Measurements from ENCODE around the gene TIMM13.
A peak's percentile ranks its signal among the peaks of the same experiment; 100 is the strongest.
"Not testable (repeated sequence)": the region's sequence is repeated elsewhere in the genome, so short reads cannot be mapped to it uniquely, and the experiment has no call there.

Gene TIMM13

DNA sequence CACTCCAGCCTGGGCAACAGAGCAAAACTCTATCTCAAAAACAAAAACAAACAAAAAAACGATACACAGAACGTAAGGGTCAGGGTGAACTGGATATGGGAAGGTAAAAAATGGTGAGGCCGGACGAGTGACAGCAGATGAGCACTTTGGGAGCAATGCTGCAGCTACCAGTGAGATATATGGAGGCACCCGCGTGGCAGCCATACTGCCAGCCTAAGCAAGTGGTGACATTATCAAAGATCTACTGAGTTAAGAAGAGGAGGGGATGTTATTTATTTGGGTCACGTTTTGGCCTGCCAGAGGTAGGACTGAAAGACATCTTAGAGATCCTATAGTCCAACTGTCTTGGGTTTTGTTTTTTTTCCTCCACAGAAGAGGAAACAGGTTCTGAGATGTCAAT is 14.2 kb downstream of the TIMM13 start:
- no peak for DNase-seq

DNA sequence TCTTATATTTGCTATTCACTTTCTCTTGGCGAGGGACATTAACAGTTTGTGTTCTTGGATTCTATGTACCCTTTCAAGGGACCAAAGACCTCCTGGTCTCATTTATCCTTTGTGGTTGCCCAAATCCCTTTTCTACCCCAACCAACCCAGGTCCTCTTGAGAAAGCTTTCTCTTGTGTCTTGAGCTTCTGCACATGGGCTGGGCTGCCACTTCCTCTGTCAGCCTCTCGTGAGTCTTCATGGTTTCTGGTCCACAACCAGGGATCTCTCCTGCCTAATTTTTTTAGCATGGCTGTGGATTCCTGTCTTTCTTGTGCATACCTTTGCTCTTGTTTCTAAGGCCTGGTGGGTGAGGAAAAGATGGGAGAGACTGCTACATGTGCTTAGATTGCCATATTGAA is 14.9 kb downstream of the TIMM13 start:
- DNase-seq, result no peak

DNA sequence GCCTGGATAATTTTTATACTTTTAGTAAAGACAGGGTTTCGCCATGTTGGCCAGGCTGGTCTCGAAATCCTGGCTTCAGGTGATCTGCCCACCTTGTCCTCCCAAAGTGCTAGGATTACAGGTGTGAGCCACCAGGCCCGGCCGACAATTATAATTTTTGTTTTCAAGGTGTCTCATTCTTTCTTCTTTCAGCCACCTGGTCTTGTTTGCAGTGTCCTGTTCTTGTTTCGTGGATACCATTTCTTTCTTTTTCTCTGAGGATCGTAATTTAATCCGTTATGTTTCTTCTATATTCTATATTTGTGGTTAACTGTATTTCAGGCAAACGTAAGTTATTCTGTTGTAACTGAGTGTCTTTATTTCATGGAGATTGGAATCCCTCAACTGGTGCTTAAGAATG is 15.7 kb downstream of the TIMM13 start:
- DNase-seq, result no peak

DNA sequence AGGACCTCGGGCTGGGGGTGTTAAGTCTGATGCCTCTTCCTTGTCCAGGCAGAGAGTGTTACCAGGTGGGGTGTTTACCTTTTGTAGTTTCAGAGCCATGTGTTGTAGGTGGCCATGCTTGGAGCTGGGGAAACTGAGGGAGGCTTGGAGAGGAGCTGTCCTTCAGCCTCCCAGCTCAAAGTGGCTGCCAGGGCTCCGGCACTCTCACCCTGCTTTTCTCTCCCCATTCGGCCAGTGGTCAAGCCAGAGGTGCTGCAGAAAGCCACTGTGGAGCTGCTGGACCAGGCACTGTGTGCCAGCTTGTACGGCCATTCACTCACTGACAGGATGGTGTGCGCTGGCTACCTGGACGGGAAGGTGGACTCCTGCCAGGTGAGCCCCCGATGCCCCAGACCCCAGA is 17.4 kb downstream of the TIMM13 start:
- no peak for DNase-seq

DNA sequence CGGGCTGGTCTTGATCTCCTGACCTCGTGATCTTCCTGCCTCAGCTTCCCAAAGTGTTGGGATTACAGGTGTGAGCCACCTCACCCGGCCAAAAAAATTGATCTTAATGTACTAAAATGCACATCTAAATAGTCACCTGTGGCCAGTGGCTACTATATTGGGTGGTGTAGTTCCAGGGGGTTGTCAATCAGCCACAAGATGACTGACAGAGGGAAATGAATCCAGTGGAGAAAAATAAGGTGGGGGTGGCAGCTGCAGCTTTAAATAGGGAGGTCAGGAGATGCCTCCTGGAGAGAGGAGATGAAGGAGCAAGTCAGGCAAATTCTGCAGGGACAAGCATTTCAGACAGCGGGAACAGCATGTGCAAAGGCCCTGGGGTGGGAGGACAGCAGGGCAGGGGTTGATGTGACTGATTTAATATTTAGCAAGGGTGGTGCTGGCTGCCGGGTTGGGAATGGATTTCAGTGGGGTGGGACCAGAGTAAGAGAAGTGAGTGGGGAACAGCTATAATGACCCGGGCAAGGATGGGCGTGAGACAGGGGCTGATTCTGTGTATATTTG is 18.0 kb downstream of the TIMM13 start:
- no peak for DNase-seq

DNA sequence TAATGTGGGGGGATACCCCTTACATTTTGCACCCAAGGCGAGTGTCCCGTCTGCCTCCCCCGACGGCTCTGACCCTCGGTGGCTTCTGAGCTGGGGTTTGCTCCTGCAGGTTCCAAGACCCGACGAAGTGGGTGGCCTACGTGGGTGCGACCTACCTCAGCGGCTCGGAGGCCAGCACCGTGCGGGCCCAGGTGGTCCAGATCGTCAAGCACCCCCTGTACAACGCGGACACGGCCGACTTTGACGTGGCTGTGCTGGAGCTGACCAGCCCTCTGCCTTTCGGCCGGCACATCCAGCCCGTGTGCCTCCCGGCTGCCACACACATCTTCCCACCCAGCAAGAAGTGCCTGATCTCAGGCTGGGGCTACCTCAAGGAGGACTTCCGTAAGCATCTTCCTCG is 19.1 kb downstream of the TIMM13 start:
- no peak for DNase-seq

DNA sequence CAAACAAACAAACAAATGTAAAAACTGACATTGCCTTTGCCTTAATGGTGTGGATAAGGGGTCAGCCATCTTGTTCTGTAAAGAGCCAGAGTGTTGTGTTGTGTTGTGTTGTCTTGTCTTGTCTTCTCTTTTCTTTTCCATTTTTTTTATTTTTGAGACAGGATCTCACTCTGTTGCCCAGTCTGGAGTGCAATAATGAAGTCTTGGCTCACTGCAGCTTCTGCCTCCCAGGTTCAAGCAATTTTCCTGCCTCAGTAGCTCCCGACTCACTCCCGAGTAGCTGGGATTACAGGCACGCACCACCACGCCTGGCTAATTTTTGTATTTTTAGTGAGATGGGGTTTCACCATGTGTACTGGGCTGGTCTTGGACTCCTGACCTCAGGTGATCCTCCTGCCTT is 27.8 kb downstream of the TIMM13 start:
- DNase-seq, result no peak

DNA sequence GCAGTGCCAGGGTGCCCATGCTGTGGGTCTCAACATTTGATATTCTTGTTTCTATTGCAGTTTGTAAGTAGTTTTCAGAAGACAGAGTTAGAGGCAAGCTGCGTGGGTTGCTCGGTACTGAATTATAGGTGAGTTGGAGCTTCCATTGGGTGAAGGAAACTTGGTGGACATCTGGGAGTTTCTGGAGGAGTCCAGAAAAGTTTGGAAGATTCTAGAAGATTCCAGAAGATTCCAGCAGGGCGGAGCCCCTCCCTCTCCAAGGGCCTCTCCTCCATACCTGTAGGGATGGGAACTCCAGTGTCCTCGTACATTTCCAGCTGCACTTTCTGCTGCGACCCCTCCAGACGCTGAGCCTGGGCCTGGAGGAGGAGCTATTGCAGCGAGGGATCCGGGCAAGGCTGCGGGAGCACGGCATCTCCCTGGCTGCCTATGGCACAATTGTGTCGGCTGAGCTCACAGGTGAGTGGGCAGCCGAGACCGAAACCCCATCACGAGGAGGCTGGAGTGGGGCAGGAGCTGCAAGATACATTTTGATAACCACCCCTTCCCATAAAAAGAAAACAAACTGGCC is 28.6 kb downstream of the TIMM13 start:
- no peak for DNase-seq

DNA sequence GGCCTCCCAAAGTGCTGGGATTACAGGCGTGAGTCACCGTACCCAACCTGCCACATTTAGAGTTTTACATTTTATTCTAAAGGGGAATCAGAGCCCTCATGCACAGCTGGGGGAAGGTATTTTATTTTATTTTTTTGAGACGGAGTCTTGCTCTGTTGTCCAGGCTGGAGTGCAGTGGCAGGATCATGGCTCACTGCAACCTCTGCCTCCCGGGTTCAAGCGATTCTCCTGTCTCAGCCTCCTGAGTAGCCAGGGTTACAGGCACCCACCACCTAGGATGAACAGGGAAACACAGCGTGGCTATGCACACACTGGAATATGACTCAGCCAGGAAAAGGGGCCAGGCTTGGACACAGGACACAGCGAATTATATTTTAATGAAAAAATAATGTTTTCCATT is 30.2 kb downstream of the TIMM13 start:
- not testable (repeated sequence) for DNase-seq

DNA sequence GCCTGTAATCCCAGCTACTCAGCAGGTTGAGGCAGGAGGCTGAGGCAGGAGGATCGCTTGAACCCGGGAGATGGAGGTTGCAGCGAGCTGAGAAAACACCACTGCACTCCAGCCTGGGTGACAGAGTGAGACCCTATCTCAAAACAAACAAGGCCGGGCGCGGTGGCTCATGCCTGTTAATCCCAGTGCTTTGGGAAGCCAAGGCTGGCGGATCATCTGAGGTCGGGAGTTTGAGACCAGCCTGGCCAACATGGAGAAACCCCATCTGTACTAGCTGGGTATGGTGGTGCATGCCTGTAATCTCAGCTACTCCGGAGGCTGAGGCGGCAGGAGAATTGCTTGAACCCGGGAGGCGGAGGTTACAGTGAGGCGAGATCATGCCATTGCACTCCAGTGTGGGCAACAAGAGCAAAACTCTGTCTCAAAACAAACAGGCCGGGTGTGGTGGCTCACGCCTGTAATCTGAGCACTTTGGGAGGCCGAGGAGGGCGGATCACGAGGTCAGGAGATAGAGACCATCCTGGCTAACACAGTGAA is 32.0 kb downstream of the TIMM13 start:
- not testable (repeated sequence) for DNase-seq

DNA sequence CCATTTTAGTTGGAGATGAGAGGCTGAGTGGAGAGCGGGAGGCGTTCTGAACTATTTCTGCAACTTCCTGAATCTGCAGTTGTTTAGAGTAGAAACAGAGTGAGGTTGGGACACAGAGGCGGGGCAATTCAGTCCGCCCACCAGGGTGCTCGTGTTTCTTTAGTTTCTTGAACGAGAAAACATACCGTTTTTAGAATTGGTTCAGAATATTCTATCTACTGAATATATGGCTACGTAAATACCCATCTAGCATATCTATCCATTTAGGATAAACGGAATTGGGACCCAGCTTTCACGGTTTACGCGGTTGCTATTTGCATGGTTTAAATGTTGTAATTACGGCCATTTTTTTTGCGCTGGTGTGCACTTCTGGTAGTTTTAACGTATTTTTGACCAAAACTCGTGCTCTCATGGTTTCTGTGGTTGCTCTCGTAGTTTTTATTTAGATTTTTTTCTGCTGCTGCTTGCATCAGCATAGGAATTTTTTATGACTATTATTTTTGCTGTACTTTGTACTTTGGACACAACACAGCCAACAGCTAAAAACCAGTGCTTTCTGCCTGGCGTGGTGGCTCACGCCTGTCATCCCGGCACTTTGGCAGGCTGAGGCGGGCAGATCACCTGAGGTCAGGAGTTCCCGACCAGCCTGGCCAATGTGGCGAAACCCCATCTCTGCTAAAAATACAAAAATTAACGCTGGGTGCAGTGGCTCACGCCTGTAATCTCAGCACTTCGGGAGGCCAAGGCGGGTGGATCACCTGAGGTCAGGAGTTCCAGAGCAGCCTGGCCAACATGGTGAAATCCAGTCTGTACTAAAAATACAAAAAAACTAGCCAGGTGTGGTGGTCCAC is 32.7 kb downstream of the TIMM13 start:
- DNase-seq, result no peak

DNA sequence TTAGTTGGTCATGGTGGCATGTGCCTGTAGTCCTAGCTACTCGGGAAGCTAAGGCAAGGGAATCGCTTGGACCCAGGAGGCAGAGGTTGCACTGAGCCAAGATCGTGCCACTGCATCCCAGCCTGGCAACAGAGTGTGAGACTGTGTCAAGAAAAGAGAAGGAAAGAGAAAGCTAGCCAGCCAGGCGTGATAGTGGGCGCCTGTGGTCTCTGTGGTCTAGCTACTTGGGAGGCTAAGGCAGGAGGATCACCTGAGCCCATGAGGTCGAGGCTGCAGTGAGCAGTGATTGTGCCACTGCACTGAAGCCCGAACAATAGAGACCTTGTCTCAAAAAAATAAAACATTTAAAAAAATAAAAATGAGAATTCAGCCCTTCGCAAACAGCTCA is 33.3 kb downstream of the TIMM13 start:
- no peak for DNase-seq

DNA sequence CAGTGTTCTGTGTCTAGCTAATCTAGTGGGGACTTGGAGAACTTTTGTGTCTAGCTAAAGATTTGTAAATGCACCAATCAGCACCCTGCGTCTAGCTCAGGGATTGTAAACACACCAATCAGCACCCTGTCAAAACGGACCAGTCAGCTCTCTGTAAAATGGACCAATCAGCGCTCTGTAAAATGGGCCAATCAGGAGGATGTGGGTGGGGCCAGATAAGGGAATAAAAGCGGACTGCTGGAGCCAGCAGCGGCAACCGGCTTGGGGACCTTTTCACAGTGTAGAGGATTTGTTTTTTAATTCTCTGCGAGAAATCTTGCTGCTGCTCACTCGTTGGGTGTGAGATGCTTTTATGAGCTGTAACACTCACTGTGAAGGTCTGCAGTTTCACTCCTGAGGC is 34.5 kb downstream of the TIMM13 start:
- DNase-seq, result not testable (repeated sequence)

DNA sequence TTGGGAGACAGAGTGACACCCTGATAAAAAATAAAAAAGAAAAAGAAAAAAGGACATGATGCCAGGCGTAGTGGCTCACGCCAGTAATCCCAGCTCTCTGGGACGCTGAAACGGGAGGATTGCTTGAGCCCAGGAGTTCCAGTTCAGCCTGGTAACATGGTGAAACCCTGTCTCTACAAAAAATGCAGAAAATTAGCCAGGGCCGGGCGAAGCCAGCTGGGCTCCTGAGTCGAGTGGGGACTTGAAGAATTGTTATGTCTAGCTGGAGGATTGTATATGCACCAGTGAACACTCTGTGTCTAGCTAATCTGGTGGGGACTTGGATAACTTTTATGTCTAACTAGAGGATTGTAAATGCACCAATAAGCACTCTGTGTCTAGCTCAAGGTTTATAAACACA is 35.0 kb downstream of the TIMM13 start:
- DNase-seq, result no peak

DNA sequence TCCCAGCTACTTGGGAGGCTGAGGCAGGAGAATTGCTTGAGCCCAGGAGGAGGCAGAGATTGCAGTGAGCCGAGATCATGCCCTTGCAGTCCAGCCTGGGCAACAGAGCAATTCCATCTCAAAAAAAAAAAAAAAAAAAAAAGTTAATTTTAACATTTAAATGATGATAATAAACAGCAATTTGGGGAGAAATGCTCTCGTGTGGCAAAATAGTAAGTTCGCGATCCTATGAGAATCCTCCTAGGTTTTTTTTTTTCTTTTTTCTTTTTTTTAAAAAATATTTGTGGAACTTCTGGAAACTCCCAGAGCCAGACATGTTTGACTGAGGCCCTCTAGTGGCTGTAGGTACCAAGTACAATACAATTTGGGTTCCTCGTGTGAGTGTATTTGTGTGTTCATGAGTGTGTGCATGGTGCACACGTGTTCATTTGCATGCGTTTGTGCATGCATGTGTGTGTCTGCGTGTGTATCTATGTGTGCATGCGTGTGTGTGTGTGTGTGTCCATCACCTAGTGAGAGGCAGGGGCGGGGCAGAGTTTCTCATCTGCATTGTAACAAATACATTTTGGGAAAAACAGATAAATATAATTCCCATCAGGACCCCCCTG is 36.2 kb downstream of the TIMM13 start:
- no peak for DNase-seq

DNA sequence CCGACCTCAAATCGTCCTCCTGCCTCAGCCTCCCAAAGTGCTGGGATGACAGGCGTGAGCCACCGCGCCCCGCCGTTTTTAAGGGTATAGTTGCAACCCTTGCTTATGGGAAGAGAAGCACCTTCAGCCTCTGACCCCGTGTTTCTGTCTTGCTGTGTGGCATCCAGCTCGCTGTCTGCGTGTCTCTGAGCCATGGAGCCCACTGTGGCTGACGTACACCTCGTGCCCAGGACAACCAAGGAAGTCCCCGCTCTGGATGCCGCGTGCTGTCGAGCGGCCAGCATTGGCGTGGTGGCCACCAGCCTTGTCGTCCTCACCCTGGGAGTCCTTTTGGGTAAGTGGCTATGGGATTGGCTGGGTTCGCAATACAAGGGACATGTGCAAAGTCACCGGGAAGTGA is 37.8 kb downstream of the TIMM13 start:
- no peak for DNase-seq

DNA sequence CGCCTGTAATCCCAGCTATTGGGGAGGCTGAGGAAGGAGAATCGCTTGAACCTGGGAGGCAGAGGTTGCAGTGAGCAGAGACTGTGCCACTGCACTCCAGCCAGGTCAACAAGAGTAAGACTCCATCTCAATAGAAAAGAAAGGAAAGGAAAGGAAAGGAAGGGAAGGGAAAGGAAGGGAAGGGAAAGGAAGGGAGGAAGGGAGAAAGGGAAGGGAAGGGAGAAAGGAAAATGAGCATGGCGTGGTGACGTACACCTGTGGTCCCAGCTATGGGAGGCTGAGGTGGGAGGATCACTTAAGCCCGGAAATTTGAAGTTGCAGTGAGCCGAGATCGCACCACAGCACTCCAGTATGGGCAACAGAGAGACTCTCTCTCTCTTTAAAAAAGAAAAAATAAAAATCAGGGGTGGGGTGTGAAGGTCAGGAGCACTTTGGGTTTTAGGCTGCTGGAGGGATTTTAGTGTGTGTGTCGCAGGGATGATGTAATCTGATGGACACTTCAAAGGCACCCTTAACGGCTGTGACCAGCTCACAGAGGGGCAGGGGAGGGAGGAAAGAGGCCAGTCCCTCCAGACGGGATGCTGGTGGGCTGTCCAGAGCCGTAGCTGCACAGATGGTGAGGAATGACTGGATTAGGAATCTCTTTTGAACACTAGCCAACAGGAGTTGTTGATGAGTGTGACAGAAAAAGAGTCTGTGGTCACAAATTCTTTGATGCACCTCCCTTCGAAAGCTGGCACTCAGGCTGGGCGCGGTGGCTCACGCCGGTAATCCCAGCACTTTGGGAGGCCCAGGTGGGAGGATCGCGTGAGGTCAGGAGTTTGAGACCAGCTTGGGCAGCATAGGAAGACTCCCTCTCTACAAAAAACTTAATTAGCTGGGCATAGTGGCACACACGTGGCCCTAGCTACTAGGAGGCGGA is 39.8 kb downstream of the TIMM13 start:
- no peak for DNase-seq

DNA sequence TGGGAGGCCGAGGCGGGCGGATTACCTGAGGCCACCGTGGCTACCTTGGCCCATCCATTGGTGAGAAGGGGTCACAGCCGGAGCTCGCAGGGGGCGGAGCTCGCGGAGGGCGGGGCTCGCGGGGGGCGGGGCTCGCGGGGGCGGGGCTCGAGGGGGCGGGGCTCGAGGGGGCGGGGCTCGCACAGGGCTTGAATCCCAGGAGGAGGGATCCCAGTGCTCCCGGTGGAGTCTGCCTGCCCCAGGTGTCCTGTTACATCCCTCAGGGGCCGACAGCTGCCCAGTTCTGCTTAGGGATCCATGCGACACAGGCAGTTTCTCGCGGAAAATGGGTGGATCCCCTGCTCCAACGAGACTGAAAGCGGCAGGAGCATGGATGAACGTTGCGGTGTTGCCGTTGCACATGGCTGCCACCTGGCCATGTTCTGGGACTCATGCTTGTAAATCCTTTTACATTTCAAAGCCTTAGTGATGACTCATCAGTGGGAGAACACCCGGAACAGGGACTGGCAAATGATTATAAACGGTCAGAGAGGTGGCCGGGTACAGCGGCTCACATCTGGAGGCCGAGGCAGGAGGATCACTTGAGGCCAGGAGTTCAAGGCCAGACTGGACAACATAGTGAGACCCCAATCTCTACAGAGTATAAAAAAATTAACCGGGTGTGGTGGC is 42.2 kb downstream of the TIMM13 start:
- DNase-seq, result peak; percentile 54

DNA sequence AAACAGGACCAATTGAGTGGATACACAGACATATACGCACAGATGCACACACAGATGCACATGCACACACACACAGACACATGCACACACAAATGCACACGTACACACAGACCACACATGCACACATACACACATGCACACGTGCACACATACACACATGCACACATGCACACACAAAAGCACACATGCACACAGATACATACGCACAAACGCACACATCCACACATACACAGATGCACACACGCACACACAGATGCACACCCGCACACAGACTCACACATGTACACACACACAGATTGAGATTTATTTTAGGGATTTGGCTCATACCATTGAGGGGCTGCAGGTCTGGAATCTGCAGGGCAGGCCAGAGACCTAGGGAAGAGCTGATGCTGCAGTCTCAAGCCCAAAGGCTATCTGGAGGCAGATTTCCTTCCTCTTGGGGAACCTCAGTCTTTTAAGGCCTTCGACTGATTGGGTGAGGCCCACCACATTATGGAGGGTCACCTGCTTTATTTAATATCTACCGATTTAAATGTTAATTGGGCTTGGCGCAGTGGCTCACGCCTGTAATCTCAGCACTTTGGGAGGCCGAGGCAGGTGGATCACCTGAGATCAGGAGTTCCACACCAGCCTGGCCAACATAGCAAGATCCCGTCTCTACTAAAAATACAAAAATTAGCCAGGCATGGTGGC is 44.7 kb downstream of the TIMM13 start:
- no peak for DNase-seq

DNA sequence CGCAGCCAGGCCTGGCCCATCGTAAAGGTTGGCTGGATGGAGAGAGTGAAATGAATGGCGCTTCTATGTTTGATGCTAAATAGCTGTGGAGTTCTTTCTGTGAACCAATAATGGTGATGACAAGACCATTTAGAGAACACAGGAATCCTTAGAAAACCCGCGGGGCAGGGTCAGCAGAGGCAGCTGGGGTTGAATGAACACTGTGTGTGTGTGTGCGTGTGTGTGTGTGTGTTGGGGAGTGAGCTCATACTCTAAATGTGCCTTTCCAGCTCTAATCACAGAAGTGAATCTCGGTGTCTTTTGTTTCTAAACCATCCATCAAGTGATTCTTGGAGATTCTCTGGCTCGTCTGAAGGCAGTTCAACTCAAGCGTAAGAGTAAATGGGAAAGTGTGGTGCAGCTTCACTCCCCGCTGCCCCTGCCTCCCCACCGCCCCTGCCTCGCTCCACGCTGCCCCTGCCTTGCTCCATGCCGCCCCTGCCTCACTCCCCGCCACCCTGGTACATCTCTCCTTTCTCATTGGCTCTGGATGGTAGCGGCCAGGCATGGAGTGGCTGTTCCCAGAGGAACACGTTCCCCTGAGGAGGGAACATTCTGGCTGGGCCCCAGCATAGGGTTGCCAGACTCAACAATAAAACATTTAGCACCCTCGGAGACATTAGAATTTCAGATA is 46.1 kb downstream of the TIMM13 start:
- DNase-seq, result no peak

DNA sequence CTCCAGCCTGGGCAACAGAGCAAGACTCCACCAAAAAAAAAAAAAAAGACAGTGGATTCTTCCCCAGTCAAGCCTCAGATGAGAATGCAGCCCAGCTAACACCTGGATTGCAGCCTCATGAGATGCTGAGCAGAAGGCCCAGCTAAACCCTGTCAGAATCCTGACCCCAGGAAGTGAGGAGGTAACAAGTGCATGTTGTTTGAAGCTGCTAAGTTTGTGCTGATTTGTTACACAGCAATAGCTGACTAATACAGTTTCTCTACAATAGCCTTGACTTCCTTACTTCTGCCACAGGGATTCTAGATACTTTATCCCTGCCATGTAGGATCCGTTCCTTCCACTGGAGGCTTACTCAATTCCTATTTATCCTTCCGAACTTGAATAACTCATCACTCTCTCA is 46.8 kb downstream of the TIMM13 start:
- no peak for DNase-seq

Data from right forelimb (tissue), 1 donor.